ENCODE results near the gene MOB3C.

Gene MOB3C

DNA sequence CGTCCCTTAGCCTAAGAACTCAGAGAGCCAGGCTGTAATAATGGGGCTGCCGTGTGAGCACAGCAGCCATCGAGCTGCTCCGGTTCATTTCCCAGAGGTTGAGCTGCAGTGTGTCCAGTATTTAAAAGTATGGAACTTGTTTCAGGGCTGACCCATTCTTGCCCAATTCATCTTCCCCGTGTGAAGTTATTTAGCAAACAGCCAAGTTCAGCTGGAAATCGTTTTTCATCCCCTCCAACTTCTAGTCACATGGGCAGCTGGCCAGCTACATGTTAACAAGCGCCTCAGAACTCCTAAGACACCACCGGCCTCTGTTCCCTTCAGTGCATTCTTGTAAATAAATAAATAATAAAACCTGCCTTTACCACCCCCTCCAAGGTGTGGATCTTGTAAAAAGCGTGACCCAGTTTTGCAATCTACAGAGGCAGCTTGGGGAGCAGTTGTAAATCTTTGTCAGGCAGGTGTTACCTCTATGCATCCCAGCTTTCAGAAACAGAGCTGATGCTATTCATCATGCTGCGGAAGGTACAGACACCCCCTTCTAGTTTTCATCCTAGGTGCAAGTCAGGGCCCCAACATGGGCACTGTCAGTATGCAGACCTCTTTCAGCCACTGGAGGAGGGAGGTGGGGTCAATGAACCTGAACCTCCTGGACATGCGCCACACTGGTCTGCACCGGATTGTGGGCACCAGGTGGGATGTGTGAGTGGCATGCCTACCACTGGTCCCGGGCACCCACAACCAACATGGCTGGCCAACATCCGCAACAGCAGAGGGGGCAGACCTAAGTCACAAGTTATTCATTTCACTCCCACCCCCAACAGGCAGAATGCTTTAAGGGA lies 46.5 kb downstream of the MOB3C start:
- no peak for DNase-seq

DNA sequence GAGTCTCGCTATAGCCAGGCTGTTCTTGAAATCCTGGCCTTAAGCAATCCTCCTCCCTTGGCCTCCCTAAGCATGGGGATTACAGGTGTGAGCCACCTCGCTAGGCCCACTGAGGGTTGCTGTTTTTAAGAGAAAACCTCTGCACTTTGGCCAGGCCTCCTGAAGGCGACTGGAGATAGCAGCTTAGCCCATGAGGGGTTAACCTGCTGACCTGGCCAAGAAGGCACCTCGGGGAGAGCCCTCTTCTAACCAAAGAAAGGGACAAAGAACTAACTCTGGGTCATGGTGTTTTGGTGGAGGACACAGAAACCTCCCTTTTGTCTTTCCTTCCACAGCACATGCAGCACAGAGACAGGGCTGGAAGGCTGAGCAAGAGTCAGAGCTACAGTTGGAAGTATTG lies 47.5 kb downstream of the MOB3C start:
- no peak for DNase-seq

DNA sequence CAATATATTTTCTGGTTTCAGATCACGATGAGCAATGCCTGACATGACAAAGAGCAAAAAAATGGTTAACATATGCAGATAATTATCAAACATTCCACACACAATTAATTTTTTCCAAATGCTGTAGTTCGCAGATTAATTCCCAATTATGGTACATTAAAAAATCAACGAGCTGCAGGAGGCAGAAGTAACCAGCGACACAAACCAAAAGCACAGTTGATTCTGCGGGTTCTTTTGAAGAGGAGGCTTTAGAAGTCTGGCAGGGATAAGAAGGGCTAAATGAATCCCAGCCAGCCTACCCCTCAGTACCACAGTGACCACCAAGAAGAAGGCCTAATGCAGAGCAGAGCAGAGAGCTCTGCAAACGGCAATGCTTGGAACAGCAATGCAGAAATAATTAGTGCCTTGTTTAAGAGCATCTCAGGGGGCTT lies 48.1 kb downstream of the MOB3C start:
- DNase-seq: no peak

DNA sequence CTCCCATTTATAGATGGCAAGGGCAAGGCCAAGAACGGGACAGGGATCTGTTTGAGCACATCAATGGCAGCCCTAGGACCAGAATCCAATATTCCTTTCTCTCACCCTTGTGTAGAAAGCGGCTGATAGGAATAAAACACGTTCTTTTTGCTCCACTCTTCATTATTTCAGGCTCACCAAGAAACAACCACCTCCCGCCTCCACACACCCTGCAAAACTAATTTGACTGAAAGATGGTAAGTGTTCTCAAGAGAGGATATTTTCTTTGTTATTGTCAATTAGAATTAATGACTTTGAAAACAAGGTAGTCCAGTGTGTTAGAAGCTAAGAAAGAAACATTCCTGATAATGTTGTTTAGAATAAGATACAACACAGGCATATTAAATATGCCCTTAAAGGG lies 53.3 kb downstream of the MOB3C start:
- DNase-seq: no peak

DNA sequence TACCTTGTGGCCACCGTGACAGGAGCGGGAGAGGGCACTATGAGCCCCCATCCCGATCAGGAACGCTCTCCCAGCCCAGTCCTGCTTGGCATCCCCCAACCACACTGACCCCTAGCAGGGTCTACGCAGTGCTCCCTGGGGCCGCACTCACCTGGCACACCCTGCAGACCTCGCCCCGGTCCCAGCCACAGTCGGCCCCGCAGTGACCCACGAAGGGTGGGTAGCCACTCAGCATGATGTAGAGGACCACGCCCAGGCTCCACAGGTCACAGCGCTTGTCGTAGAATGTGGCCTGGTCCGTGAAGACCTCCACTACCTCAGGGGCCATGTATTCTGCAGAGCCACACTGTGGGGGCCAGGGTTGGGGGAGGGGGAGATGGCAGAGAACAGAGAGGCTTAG lies 54.1 kb downstream of the MOB3C start:
- DNase-seq: no peak

DNA sequence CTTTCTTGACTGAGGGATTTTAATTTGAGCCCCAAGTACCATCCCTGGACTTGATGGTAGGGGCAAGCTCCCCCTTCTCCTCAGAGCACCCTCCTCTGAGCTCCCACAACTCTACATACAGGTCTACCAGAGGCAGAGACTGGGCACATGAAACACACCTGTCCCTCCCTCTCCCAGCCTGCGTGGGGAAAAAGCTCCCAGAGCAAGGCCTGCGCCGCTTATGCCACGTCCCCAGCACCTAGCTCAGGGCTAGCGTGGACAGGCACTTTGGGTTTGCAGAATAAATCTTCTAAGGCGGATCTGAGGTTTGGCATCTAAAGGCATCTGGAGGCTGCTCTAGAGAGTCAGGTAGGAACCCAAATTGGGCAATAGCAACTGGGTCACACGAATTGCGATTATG lies 57.6 kb downstream of the MOB3C start:
- no peak for DNase-seq

DNA sequence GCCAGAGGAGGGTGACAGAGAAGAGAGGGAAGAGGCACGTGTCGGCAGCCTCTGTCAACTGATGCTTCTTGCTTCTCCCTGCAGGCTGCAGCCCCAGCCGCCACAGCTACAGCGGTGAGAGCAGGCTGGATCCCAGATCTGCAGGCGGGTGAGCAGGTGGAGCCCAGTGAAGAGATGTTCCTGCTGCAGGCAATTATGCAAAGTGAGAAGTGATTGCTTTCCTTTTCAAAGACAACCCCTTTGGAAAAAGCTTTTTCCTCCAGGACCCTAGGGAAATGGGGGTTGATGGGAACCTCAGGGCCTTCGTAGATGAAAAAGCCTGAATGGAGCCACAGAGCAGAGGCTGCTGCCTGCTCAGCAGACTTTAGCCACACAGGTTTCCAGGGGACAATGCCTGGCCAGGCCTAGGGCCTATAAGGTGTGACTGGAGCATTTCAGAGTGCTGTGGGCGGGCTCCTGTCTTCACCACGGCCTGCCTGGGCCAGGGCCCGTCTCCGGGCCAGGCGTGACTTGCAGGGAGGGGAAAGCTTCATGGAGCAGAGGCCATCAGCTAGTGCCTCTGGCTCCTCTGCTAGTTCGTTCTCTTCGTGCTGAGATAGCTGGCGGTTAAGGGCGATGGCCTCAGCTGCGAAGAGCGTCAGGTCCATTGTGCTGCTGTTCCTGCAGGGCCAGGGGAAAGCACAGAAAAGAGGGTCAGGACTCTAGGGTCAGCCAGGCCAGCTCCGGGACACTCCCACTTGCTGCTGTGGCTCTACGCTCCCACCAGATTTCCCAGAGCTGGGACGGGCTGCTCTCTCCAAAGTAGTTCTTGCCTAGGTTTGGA lies 58.3 kb downstream of the MOB3C start:
- peak; percentile 19 for DNase-seq
